KOPT-K1 (cell line): Measurements from ENCODE around the gene HSD17B13.
"Not testable (repeated sequence)": the region's sequence is repeated elsewhere in the genome, so short reads cannot be mapped to it uniquely, and the experiment has no call there.

ENCODE experiments used
- H3K27ac ChIP-seq: fragments of 200-600 bp; sonication (generic); 2 replicates; pipeline ENCODE4 v1.5.1; 2016; ENCODE audit warnings: antibody characterized with exemption, mild to moderate bottlenecking, low read depth, low read length; ENCODE audit not compliant: poor library complexity, severe bottlenecking
- H3K36me3 ChIP-seq: fragments of 200-600 bp; sonication (generic); 2 replicates; pipeline ENCODE4 v1.5.1; 2017; ENCODE audit warnings: antibody characterized with exemption, mild to moderate bottlenecking, low read length, moderate library complexity; ENCODE audit not compliant: insufficient read depth
- H3K9me3 ChIP-seq: fragments of 200-600 bp; sonication (generic); 2 replicates; pipeline ENCODE4 v1.5.1; 2017; ENCODE audit warnings: antibody characterized with exemption, low read length, mild to moderate bottlenecking; ENCODE audit not compliant: insufficient read depth, poor library complexity, severe bottlenecking

The HSD17B13 gene

DNA sequence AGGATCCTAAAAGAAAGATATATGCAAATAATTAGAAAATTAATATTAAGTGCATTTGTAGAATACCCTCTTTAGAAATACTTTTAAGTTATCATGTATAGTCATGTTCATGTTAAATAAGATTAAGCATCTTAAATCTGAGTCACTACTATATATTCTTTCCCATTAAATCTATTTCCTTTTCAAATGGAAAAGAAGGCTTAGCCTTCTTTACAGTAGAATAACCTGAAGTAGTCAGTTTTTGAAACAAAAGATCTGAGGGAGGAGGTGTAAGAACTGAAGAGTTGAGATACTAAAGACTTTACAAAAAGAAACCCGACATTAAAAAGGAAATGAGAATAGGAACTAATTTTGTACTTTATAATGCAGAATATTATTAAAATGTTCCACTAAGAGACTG is 14.7 kb upstream of the HSD17B13 start:
- Histone ChIP-seq H3K9me3 (peaks cover 24% of the 10 kb centered on the region), H3K27ac (no peak overlapping the region), H3K36me3 (peaks cover 14% of the 10 kb centered on the region; the same call in 1 of the 2 replicates)

DNA sequence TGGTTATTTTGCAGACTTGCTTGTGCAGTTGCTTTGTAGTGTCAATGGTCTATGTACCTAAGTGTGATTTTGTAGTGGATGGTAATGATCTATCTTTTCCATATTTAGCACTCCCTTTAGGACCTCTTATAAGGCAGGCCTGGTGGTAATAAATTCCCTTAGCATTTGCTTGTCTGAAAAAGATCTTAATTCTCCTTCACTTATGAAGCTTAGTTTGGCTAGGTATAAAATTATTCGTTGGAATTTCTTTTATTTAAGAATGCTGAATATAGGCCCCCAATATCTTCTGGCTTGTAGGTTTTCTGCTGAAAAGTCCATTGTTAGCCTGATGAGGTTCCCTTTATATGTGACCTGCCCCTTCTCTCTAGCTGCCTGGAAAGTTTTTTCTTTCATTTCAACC is 10.6 kb upstream of the HSD17B13 start:
- Histone ChIP-seq H3K9me3 (peaks cover 34% of the 10 kb centered on the region), H3K36me3 (peaks cover 14% of the 10 kb centered on the region; the same call in 1 of the 2 replicates), H3K27ac (no peak overlapping the region)

- peaks cover 34% of the 10 kb centered on the region for H3K9me3 ChIP-seq
- H3K27ac ChIP-seq: no peak overlapping the region
- H3K36me3 ChIP-seq: 0 out of 2 replicates have a peak, but pooled peaks cover 7% of the 10 kb centered on the region
Observed at GRCh38 chr4:87330761-87331160, 8.1 kb upstream of the HSD17B13 start.

- Histone ChIP-seq H3K9me3 (peaks cover 8% of the 10 kb centered on the region), H3K27ac (no peak overlapping the region), H3K36me3 (no peaks in the 10 kb centered on the region)
Observed at GRCh38 chr4:87327136-87327535, 4.5 kb upstream of the HSD17B13 start.

GRCh38 chr4:87326460-87326859 is 3.8 kb upstream of the HSD17B13 start:
- Histone ChIP-seq H3K27ac (no peak overlapping the region), H3K9me3 (peaks cover 5% of the 10 kb centered on the region), H3K36me3 (no peaks in the 10 kb centered on the region)

DNA sequence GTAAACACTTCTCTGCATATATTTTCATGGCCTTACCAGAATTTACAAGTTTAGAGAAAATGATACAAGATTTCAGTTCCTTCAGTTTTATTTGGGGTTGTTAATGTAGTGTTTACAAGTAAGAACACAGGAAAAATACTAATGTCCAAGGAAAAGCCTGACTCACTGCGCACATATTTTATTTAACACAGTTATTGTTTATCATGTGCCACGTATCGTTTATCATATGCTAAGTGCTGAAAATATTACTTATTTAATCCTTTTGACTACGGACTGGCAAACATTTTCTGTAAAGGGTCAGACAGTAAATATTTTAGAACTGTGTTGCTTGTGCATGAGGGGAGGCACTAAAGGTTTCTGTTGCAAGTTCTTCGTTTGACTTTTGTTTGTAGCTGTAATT is 794 bp downstream of the HSD17B13 start:
- H3K36me3 ChIP-seq: no peaks in the 10 kb centered on the region
- H3K9me3 ChIP-seq: no peaks in the 10 kb centered on the region
- no peak overlapping the region for H3K27ac ChIP-seq

DNA sequence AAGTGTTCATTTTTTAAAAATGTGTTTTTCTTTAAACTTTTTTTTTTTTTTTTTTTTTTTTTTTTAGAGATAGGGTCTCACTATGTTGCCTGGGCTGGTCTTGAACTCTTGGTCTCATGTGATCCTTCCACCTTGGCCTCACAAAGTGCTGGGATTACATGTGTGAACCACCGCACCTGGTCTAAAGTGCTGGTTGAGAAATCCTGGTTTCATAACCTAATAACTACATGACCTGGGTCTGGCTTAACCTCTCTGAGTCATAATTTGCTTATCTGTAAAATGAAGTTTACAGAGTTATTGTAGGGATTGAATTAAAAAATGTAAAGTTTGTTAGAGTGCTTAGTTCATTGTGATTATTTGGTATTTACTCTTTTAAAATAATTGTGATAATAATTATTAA is 5.2 kb downstream of the HSD17B13 start:
- Histone ChIP-seq H3K9me3 (no peaks in the 10 kb centered on the region), H3K27ac (no peak overlapping the region), H3K36me3 (no peaks in the 10 kb centered on the region)

- no peaks in the 10 kb centered on the region for H3K36me3 ChIP-seq
- no peak overlapping the region for H3K27ac ChIP-seq
- no peaks in the 10 kb centered on the region for H3K9me3 ChIP-seq
Observed at GRCh38 chr4:87316961-87317360, 5.7 kb downstream of the HSD17B13 start.

- H3K36me3 ChIP-seq, H3K9me3 ChIP-seq, H3K27ac ChIP-seq: not testable (repeated sequence)
Observed at GRCh38 chr4:87315000-87315399, 7.7 kb downstream of the HSD17B13 start.

DNA sequence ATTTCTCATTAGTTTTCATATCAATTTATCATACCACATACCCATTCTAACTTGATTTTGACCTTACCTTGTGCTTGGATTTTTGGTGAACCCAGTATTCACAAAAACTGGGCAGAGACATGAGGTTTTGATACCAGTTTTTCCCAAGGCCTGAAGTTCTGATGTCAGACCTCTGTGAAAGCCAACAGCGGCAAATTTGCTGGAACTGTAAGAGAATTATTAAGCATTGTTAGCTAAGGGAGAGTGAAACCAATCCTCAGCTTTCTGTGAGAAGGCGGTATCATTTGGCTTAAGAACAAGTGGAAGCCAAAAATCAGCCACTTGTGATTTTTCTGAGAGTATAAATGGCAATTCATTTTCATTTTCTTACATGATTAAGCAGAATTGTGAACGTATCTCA is 8.9 kb downstream of the HSD17B13 start:
- Histone ChIP-seq H3K27ac (no peak overlapping the region), H3K36me3 (no peaks in the 10 kb centered on the region), H3K9me3 (no peaks in the 10 kb centered on the region)

GRCh38 chr4:87311684-87312083 is 11.0 kb downstream of the HSD17B13 start:
- Histone ChIP-seq H3K27ac (no peak overlapping the region), H3K9me3 (no peaks in the 10 kb centered on the region), H3K36me3 (no peaks in the 10 kb centered on the region)

DNA sequence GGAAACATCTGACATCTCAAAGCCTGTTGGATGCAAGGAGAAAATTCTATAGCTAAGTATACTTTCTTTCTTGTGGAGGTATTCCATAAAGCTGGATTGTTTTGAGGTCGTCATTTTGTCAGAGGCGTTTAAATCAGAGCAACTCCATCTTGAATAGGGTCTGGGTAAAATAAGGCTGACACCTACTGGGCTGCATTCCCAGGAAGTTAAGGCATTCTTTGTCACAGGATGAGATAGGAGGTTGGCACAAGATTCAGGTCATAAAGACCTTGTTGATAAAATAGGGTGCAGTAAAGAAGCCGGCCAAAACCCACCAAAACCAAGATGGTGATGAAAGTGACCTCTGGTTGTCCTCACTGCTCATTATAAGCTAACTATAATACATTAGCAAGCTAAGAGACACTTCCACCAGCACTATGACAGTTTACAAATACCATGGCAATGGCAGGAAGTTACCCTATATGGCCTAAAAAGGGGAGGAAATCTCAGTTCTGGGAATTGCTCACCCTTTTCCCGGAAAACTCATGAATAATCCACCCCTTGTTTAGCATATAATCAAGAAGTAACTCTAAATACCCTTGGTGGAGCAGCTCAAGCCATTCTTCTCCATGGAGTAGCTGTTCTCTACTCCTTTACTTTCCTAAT is 11.9 kb downstream of the HSD17B13 start:
- Histone ChIP-seq H3K9me3 (no peaks in the 10 kb centered on the region), H3K27ac (no peak overlapping the region), H3K36me3 (no peaks in the 10 kb centered on the region)

DNA sequence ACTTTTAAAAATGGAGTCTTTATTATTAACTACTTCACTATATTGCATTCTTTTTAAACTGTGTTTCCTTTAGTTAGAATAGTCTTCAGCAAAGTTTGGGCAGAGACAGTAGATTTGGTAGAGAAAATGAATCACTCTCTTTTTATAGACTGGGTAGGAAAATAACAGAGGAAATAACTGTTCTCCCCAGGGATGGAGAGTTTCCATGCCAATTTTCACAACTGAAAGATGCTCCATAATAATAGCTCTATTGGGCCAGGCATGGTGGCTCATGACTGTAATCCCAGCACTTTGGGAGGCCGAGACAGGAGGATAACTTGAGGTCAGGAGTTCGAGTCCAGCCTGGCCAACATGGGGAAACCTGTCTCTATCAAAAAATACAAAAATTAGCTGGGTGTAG is 13.1 kb downstream of the HSD17B13 start:
- H3K27ac ChIP-seq: no peak overlapping the region
- no peaks in the 10 kb centered on the region for H3K9me3 ChIP-seq

GRCh38 chr4:87306056-87306455 is 16.6 kb downstream of the HSD17B13 start:
- Histone ChIP-seq H3K9me3 (no peaks in the 10 kb centered on the region), H3K36me3 (no peaks in the 10 kb centered on the region), H3K27ac (no peak overlapping the region)

More for the DNA sequence above, 13.1 kb downstream of the HSD17B13 start:
- H3K36me3 ChIP-seq: no peaks in the 10 kb centered on the region

DNA sequence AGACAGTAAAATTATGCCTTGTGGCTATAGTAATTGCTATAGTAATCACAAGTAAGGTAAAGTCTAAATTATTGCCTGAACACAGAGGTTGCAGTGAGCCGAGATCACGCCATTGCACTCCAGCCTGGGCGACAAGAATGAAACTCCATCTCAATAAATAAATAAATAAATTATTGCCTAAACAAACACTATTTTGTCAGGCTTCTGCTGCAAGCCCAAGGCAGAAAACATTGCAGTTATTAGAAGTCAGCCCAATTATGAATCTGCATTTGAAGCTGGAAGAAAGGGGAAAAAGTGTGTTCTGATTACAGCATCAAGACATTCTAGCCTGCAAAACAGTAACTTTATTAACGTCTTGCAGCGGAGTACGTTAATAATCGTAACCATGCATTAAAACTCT is 17.1 kb downstream of the HSD17B13 start:
- Histone ChIP-seq H3K36me3 (no peaks in the 10 kb centered on the region), H3K27ac (no peak overlapping the region), H3K9me3 (no peaks in the 10 kb centered on the region)

DNA sequence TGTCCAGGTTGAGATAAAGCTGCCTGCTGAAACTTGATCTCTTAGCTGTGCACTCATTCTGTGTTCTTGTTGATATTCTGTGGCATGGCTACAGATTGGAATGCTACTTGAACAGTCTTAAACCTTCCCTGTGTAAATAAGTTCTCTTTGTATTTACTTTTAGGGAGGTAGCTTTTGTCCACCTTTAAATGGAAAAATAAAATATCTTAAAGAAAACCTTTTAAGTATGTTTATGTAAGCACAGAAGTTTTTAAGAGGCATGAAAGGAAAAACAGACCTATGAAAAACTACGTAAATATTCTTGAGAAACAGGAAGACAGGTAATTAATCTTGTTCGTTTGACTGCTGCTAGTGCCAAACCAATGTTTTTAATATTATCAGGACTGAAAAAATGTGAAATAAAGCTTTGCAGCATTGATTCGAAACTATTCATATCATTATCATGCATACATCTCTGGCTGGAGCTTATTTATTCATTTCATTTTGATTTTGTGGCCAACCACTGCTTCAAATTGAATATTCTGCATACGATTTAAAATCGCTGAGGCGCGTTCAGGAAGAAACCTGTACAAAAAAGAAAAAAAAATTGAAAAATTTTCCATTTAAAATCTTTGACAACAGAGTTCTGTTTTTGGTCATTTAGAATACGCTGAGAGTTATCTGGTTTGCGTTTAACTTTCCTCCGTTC is 17.8 kb downstream of the HSD17B13 start:
- Histone ChIP-seq H3K9me3 (no peaks in the 10 kb centered on the region), H3K36me3 (no peaks in the 10 kb centered on the region), H3K27ac (no peak overlapping the region)
